Hepatocyte (in vitro differentiated cells): ENCODE measurements around the gene TMEM240.
"Not testable (repeated sequence)": the region's sequence is repeated elsewhere in the genome, so short reads cannot be mapped to it uniquely, and the experiment has no call there.

Source experiments
- CTCF ChIP-seq: fragments of 200-600 bp; sonication (generic); IDR thresholded peaks from 2 replicates; pipeline ENCODE4 v1.5.1; 2016; ENCODE audit warnings: antibody characterized with exemption, mild to moderate bottlenecking; ENCODE audit not compliant: poor library complexity
- EZH2phosphoT487 ChIP-seq: fragments of 200-600 bp; sonication (generic); IDR thresholded peaks from one replicate; pipeline ENCODE4 v1.6.1; 2018; ENCODE audit warnings: antibody characterized with exemption, mild to moderate bottlenecking, low read depth, moderate library complexity; ENCODE audit not compliant: unreplicated experiment, severe bottlenecking

- TF ChIP-seq CTCF, EZH2phosphoT487: not testable (repeated sequence)
Observed at GRCh38 chr1:1523226-1523625, 17.2 kb downstream of the TMEM240 start.
